A673 (cell line): Measurements from ENCODE around the gene LMCD1. TPM values are rescaled to one million over a fixed set of nuclear protein-coding genes. Genes with fewer than 3 reads are reported as not detected.
"Not testable (repeated sequence)": the region's sequence is repeated elsewhere in the genome, so short reads cannot be mapped to it uniquely, and the experiment has no call there.

Experiments used
- BruUV-seq: library from RNA; stranded (reverse); fragments of 400-500 nt; replicated peaks from 2 replicates; lab custom pipeline; 2021; lab: Mats Ljungman, UMichigan
- CTCF ChIA-PET: fragments of 300-600 bp; sonication (Branson Sonifier 250); formaldehyde crosslinking; loops from one replicate; lab custom pipeline; 2022; ENCODE audit warnings: antibody characterized with exemption; lab: Charles Lee
- POLR2A ChIA-PET: fragments of 300-600 bp; sonication (Branson Sonifier 250); formaldehyde crosslinking; loops from one replicate; lab custom pipeline; 2022; ENCODE audit warnings: antibody characterized with exemption; ENCODE audit not compliant: low non-redundant PET; lab: Charles Lee
- DNase-seq: peaks from one replicate; pipeline ENCODE4 v3.0.0-alpha.2; 2015; ENCODE audit warnings: low spot score
- H3K27ac ChIP-seq: fragments of 200-600 bp; sonication (generic); 2 replicates; pipeline ENCODE4 v1.5.1; 2016; ENCODE audit warnings: mixed run types, low read depth, mild to moderate bottlenecking, mixed read lengths, antibody characterized with exemption, low read length; ENCODE audit not compliant: poor library complexity, severe bottlenecking
- H3K27me3 ChIP-seq: fragments of 200-600 bp; sonication (generic); replicated peaks from 2 replicates; pipeline ENCODE4 v1.6.1; 2017; ENCODE audit warnings: mixed run types, low read depth, mild to moderate bottlenecking, mixed read lengths, antibody characterized with exemption, low read length; ENCODE audit not compliant: insufficient read depth, poor library complexity
- H3K36me3 ChIP-seq: fragments of 200-600 bp; sonication (generic); 2 replicates; pipeline ENCODE4 v1.6.1; 2016; ENCODE audit warnings: mixed run types, mild to moderate bottlenecking, mixed read lengths, antibody characterized with exemption, low read length; ENCODE audit not compliant: insufficient read depth, poor library complexity, severe bottlenecking
- H3K4me1 ChIP-seq: fragments of 200-600 bp; sonication (generic); 2 replicates; pipeline ENCODE4 v1.6.1; 2017; ENCODE audit warnings: mixed run types, mild to moderate bottlenecking, mixed read lengths, antibody characterized with exemption, low read length; ENCODE audit not compliant: insufficient read depth, poor library complexity, severe bottlenecking
- H3K4me3 ChIP-seq: fragments of 200-600 bp; sonication (generic); 2 replicates; pipeline ENCODE4 v1.5.1; 2016; ENCODE audit warnings: low read depth, mixed run types, mild to moderate bottlenecking, mixed read lengths, low read length; ENCODE audit not compliant: poor library complexity, severe bottlenecking
- H3K9me3 ChIP-seq: fragments of 200-600 bp; sonication (generic); 2 replicates; pipeline ENCODE4 v1.6.1; 2016; ENCODE audit warnings: mixed run types, low read depth, mild to moderate bottlenecking, mixed read lengths, antibody characterized with exemption, low read length; ENCODE audit not compliant: poor library complexity, severe bottlenecking
- CTCF ChIP-seq: fragments of 300-800, 200-600 bp; sonication (generic); conservative IDR thresholded peaks from 2 replicates; pipeline ENCODE4 v1.5.1; 2017; ENCODE audit warnings: low read depth, mild to moderate bottlenecking, antibody characterized with exemption, low read length, moderate library complexity, mixed read lengths
- EZH2 ChIP-seq: fragments of 200-600 bp; sonication (generic); IDR thresholded peaks from 2 replicates; pipeline ENCODE4 v1.6.1; 2017; ENCODE audit warnings: borderline replicate concordance, low read depth, mild to moderate bottlenecking, mixed read lengths, antibody characterized with exemption, low read length; ENCODE audit not compliant: poor library complexity, severe bottlenecking
- intact Hi-C: fragments of 100-400 bp; cut with micrococcal nuclease; formaldehyde crosslinking; loops from one replicate; pipeline ENCODE4 v1.10.0; 2022; ENCODE audit not compliant: unreplicated experiment
- total RNA-seq: library from RNA; stranded (reverse); gene quantifications from 2 replicates; pipeline ENCODE4 v1.2.3, GENCODE V29; 2021

The LMCD1 gene
- total RNA-seq, 1 experiment from 2014 or later = 4.3 TPM

DNA sequence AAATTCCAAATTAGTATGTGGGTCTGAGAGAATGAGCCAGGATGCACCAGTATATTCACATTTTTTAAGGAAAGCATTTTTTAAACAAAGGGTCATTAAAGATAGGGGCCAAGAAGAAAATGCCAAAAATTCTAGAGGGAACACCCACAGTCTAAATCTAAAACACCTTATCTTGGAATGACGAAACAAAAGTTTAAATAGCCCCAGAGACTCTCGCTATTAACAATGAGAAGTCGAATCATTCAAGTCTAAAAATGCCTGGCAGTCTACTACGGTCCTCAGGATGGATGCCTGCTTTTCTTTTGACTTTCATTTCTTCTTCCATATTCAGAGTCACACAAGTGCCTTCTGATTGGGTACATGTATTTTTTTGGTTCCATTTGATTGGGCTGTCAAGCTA, 76.7 kb downstream of the LMCD1 start:
- TF ChIP-seq CTCF (no peak), EZH2 (no peak)
- CTCF ChIA-PET = no interaction called here
- no peak for DNase-seq
- POLR2A ChIA-PET = no interaction called here
- no peaks in the 10 kb centered on the region for H3K36me3 ChIP-seq
- no peaks in the 10 kb centered on the region for H3K27me3 ChIP-seq
- H3K9me3 ChIP-seq = no peaks in the 10 kb centered on the region
- H3K27ac ChIP-seq = no peak overlapping the region
- BruUV-seq = no TSS peak
- H3K4me1 ChIP-seq = no peaks in the 10 kb centered on the region
- H3K4me3 ChIP-seq = no peak overlapping the region
- intact Hi-C loops = no loop called here

DNA sequence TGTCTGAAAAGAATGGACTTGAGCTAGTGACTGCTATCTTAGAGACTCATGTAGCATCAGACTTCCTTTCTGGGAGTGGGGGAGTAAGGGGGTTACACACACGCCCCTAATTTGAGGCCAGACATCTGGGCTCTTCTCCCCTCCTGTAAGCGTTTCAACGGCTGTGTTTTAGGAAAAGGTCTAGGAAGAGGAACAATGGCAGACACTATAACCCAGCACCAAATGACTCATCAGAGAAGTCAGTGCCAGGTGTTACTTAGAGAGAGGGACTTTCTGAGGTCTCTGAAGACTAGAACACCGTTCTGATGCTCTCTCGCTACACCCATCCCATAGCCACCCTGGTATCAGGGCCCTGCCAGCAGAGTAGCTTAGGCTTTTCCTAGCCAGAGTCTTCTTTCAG, 77.5 kb downstream of the LMCD1 start:
- TF ChIP-seq CTCF (no peak), EZH2 (no peak)
- H3K27ac ChIP-seq = no peak overlapping the region
- H3K4me1 ChIP-seq = no peaks in the 10 kb centered on the region
- DNase-seq = no peak
- ChIA-PET POLR2A (no interaction called here), CTCF (no interaction called here)
- no peak overlapping the region for H3K4me3 ChIP-seq
- intact Hi-C loops = no loop called here
- no peaks in the 10 kb centered on the region for H3K36me3 ChIP-seq
- no TSS peak for BruUV-seq
- H3K27me3 ChIP-seq = no peaks in the 10 kb centered on the region
- H3K9me3 ChIP-seq = no peaks in the 10 kb centered on the region

- no peaks in the 10 kb centered on the region for H3K4me1 ChIP-seq
- DNase-seq = no peak
Measured at GRCh38 chr3:8579943-8580342, 78.3 kb downstream of the LMCD1 start.

GRCh38 chr3:8580434-8580833, 78.8 kb downstream of the LMCD1 start:
- H3K4me1 ChIP-seq, H3K27ac ChIP-seq, H3K4me3 ChIP-seq, H3K9me3 ChIP-seq, H3K36me3 ChIP-seq, POLR2A ChIA-PET, intact Hi-C loops, CTCF ChIA-PET, H3K27me3 ChIP-seq, DNase-seq, BruUV-seq: not testable (repeated sequence)

More at GRCh38 chr3:8579943-8580342, 78.3 kb downstream of the LMCD1 start:
- no peaks in the 10 kb centered on the region for H3K9me3 ChIP-seq
- H3K27me3 ChIP-seq = no peaks in the 10 kb centered on the region
- CTCF ChIA-PET = no interaction called here
- TF ChIP-seq EZH2 (no peak), CTCF (no peak)
- intact Hi-C loops = no loop called here
- H3K27ac ChIP-seq = no peak overlapping the region
- BruUV-seq = no TSS peak
- no peak overlapping the region for H3K4me3 ChIP-seq
- POLR2A ChIA-PET = no interaction called here
- no peaks in the 10 kb centered on the region for H3K36me3 ChIP-seq
